ENCODE measurements around the gene ZNF550. TPM values are rescaled to one million over a fixed set of nuclear protein-coding genes. Genes with fewer than 3 reads are reported as not detected.
A peak's percentile ranks its signal among the peaks of the same experiment; 100 is the strongest.

The ZNF550 gene
- total RNA-seq, result 10 to 100 TPM in 1 of 6 donors, 1 to 10 TPM in 5; 4.3 to 11.1 (median 7.4) TPM

DNA sequence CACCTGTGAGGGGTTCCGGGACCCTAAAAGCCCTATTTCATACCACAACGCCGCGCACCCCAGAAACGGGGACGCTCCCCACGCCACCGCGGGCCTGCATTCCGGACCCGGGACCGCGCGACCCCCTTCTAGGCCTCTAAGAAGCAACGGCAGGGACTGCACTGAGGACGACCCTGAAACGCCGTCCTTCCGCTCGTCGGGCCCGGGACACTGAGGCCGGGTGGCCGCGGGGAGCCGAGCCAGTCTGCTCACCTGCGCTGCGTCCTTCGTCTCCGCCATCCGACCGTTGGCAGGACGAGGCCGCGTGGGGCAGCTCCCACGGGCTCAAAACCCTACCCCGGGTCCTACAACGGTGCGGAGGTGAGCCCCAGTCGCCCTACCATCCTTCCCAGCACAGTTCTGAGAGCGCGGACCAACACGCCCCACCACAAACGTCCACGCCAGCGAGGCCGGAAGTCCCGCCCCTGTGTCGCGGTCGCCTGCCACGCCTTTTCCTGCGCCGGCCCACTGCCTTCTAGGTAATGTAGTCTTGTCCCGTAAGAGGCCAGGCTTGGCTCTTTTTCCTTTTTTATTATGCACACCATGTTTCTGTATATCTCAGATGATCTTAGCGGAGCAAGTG is at the start of gene ZNF550:
TSS of gene ZNF550 (minus strand) at position 460 of the 622 bp plus-strand sequence. CDS start at position 279, 181 bp downstream.
- WGBS, 2 donors, result 0 to 1% methylated on average over 30 to 39 of the region's 56 CpGs
- H3K9me3 ChIP-seq, result peaks cover 0 to 42% (median 28%) of the 10 kb centered on the region in 4 donors
- peaks cover 0 to 20% (median 17%) of the 10 kb centered on the region in 4 donors for H3K36me3 ChIP-seq
- DNase-seq (peak; percentile 88 to 97), ATAC-seq (ENCODE audit: low FRiP score in 2 of 2) (peak; percentile 98 to 100)
- H3K27me3 ChIP-seq, result no peaks in the 10 kb centered on the region
- peaks cover 12 to 21% (median 16%) of the 10 kb centered on the region in 4 donors for H3K4me1 ChIP-seq
- peak within 1 kb of the TSS; percentile 35 to 78 (median 64) for H3K27ac ChIP-seq
- TF ChIP-seq POLR2AphosphoS5 (IDR thresholded peaks at IDR 0.05) (peak; percentile 59 to 82), EP300 (IDR thresholded peaks at IDR 0.05) (no peak), POLR2A (IDR thresholded peaks at IDR 0.05) (peak in 2 of 4 donors; percentile 46 to 66)
- TF ChIP-seq, protein P1, sequence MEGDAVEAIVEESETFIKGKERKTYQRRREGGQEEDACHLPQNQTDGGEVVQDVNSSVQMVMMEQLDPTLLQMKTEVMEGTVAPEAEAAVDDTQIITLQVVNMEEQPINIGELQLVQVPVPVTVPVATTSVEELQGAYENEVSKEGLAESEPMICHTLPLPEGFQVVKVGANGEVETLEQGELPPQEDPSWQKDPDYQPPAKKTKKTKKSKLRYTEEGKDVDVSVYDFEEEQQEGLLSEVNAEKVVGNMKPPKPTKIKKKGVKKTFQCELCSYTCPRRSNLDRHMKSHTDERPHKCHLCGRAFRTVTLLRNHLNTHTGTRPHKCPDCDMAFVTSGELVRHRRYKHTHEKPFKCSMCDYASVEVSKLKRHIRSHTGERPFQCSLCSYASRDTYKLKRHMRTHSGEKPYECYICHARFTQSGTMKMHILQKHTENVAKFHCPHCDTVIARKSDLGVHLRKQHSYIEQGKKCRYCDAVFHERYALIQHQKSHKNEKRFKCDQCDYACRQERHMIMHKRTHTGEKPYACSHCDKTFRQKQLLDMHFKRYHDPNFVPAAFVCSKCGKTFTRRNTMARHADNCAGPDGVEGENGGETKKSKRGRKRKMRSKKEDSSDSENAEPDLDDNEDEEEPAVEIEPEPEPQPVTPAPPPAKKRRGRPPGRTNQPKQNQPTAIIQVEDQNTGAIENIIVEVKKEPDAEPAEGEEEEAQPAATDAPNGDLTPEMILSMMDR (IDR thresholded peaks at IDR 0.05), result no peak
- peak within 1 kb of the TSS; percentile 86 to 99 (median 94) for H3K4me3 ChIP-seq

DNA sequence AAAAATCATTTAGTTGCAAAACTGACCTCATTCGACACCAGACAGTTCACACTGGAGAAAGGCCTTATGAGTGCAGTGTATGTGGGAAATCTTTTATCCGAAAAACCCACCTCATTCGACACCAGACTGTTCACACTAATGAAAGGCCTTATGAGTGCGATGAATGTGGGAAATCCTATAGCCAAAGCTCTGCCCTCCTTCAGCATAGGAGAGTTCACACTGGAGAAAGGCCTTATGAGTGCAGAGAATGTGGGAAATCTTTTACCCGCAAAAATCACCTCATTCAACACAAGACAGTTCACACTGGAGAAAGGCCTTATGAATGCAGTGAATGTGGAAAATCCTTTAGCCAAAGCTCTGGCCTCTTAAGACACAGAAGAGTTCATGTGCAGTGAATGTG is 47.3 kb upstream of the ZNF550 start:
- no peak overlapping the region for H3K27ac ChIP-seq
- H3K4me1 ChIP-seq, result no peaks in the 10 kb centered on the region
- WGBS, 2 donors, result 94 to 97% methylated on average over 5 of the region's 5 CpGs
- no peak overlapping the region for H3K4me3 ChIP-seq
- ATAC-seq (ENCODE audit: low FRiP score in 2 of 2) (no peak), DNase-seq (no peak)
- no peaks in the 10 kb centered on the region for H3K27me3 ChIP-seq
- TF ChIP-seq POLR2AphosphoS5 (IDR thresholded peaks at IDR 0.05) (no peak), POLR2A (IDR thresholded peaks at IDR 0.05) (no peak), EP300 (IDR thresholded peaks at IDR 0.05) (no peak)
- TF ChIP-seq, protein P1 (IDR thresholded peaks at IDR 0.05), result no peak
- H3K36me3 ChIP-seq, result peaks cover 3 to 33% (median 26%) of the 10 kb centered on the region in 4 donors
- H3K9me3 ChIP-seq, result peaks cover 31 to 63% (median 50%) of the 10 kb centered on the region in 4 donors

DNA sequence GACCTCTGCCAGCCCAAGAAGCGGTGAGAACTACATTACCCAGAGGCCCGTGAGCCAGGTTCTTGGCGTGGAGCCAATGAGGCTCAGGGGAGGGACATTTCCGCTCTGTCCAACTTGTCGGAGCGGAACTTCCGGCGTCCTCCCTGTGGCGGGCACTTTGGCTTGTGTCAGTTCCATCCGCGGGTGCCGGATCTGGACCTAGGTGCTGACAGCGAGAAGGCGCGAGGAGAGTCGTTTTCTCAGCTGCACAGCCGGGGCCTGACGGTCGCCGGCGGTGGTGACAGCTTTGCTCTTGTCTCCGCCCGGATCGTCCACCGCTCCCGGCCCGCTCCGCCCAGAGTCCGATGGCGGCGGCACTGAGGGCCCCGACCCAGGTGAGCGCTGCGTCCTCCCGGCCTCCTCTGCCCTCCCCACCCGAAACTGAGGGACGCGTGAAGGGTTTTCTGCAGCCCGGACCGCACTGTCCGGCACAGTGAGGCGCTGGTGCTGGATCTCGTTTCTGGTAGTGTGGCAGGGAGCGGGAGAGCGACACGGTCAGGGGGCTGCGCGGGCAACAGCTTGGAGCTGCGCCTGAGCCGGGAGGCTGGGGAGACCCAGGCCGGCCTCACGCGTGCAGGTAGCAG is 40.2 kb upstream of the ZNF550 start, which contains the start of gene ZNF530:
TSS of gene ZNF530 (plus strand) at position 125 of the 623 bp plus-strand sequence. CDS start 4,461 bp downstream, outside the sequence.
- peak within 1 kb of the TSS; percentile 61 to 92 (median 80) for H3K4me3 ChIP-seq
- ATAC-seq (ENCODE audit: low FRiP score in 2 of 2), result peak; percentile 93 to 98
- peaks cover 5 to 17% (median 9%) of the 10 kb centered on the region in 4 donors for H3K4me1 ChIP-seq
- no peaks in the 10 kb centered on the region for H3K27me3 ChIP-seq
- peaks cover 7 to 27% (median 22%) of the 10 kb centered on the region in 4 donors for H3K9me3 ChIP-seq
- peaks cover 3 to 9% (median 8%) of the 10 kb centered on the region in 4 donors for H3K36me3 ChIP-seq
- 1% methylated on average over 15 to 31 of the region's 53 CpGs for WGBS, 2 donors
- TF ChIP-seq, protein P1 (IDR thresholded peaks at IDR 0.05), result no peak
- TF ChIP-seq EP300 (IDR thresholded peaks at IDR 0.05) (no peak), POLR2AphosphoS5 (IDR thresholded peaks at IDR 0.05) (peak; percentile 84 to 87), POLR2A (IDR thresholded peaks at IDR 0.05) (peak in 1 of 4 donors; percentile 13)
- peak; percentile 89 to 93 for DNase-seq
- H3K27ac ChIP-seq, result peak within 1 kb of the TSS in 3 of 4 donors; percentile 4 to 64 (median 46)

DNA sequence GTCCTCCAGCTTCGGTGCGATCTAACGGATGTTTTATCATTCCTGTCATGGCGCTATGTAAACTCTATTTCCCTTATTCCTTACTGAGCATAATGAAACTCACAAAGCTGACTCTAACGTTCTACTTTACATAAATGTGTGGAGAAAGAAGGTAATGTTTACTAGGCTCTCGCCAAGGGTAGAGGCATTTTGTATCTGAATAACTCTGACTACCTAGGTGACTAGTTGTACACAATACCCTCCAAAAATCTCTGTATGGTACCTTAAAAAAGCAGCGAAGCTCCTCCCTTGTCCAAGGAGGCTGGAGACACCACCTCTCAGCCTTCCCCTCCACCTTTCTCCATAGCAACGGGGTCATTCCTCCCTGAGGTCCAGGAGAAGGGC is 39.7 kb upstream of the ZNF550 start:
- WGBS, 2 donors, result 59 to 60% methylated on average over 8 of the region's 8 CpGs
- no peak for TF ChIP-seq EP300 (IDR thresholded peaks at IDR 0.05)
- no peak for TF ChIP-seq POLR2AphosphoS5 (IDR thresholded peaks at IDR 0.05)
- TF ChIP-seq POLR2A (IDR thresholded peaks at IDR 0.05), result no peak
- TF ChIP-seq, protein P1 (IDR thresholded peaks at IDR 0.05), result no peak
- Histone ChIP-seq H3K9me3 (peaks cover 2 to 26% (median 20%) of the 10 kb centered on the region in 4 donors), H3K27me3 (no peaks in the 10 kb centered on the region), H3K27ac (peak overlapping the region in 2 of 4 donors; percentile 4 to 46), H3K4me1 (peaks cover 5 to 17% (median 9%) of the 10 kb centered on the region in 4 donors), H3K4me3 (peak overlapping the region in 3 of 4 donors; percentile 61 to 92 (median 88)), H3K36me3 (peaks cover 1 to 4% (median 3%) of the 10 kb centered on the region in 4 donors)
- DNase-seq, result no peak
- ATAC-seq (ENCODE audit: low FRiP score in 2 of 2), result no peak

Measured in upper lobe of left lung (tissue), 6 donors.